ENCODE results near the gene OSGEPL1.

DNA sequence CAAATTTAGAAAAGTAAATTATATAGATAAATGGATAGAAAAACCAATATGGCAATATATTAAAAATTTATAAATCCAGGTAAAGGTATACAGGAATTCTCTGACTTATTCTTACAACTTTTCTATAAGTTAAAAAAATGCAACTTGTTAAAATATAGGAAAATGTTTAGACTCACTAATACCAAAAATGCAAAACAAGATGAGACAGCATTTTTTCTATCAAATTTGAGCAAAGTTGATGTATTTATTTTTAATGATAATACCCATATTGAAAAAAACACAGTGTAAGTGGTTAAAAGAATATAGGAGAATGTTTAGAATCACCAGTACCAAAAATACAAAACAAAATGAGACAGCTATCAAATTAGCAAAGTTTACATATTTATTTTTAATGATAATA, 35.7 kb downstream of the OSGEPL1 start:
- TF ChIP-seq, protein P1, sequence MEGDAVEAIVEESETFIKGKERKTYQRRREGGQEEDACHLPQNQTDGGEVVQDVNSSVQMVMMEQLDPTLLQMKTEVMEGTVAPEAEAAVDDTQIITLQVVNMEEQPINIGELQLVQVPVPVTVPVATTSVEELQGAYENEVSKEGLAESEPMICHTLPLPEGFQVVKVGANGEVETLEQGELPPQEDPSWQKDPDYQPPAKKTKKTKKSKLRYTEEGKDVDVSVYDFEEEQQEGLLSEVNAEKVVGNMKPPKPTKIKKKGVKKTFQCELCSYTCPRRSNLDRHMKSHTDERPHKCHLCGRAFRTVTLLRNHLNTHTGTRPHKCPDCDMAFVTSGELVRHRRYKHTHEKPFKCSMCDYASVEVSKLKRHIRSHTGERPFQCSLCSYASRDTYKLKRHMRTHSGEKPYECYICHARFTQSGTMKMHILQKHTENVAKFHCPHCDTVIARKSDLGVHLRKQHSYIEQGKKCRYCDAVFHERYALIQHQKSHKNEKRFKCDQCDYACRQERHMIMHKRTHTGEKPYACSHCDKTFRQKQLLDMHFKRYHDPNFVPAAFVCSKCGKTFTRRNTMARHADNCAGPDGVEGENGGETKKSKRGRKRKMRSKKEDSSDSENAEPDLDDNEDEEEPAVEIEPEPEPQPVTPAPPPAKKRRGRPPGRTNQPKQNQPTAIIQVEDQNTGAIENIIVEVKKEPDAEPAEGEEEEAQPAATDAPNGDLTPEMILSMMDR (IDR thresholded peaks at IDR 0.05; ENCODE audit: low read depth, low read length) = no peak
- TF ChIP-seq MYC (IDR thresholded peaks at IDR 0.05; ENCODE audit: low read depth, low read length) = no peak

Measured in NB4 (cell line).